WTC11 (cell line): ENCODE measurements around the gene GDAP2. TPM values are rescaled to one million over a fixed set of nuclear protein-coding genes. Genes with fewer than 3 reads are reported as not detected.

ENCODE experiments used
- ATAC-seq: fragments of 200-7000 bp; cut with Tn5 transposase; 2 replicates; pipeline ENCODE4 v1.10.0; 2021; ENCODE audit warnings: mild to moderate bottlenecking, moderate library complexity
- CTCF ChIA-PET: fragments of 300-600 bp; sonication (Branson Sonifier 250); formaldehyde crosslinking; loops from one replicate; lab custom pipeline; 2021; ENCODE audit warnings: antibody characterized with exemption; lab: Charles Lee
- POLR2A ChIA-PET: fragments of 350-600 bp; sonication (Branson Sonifier 250); formaldehyde crosslinking; loops from one replicate; lab custom pipeline; 2021; ENCODE audit warnings: antibody characterized with exemption; lab: Charles Lee
- DNase-seq: peaks from one replicate; pipeline ENCODE4 v3.0.0; 2021; ENCODE audit warnings: low spot score
- H3K27ac Mint-ChIP-seq: 2 replicates; pipeline ENCODE4 v1.8.0; 2021; ENCODE audit warnings: mixed read lengths
- H3K27me3 Mint-ChIP-seq: 2 replicates; pipeline ENCODE4 v1.8.0; 2021; ENCODE audit warnings: low read depth, mild to moderate bottlenecking, moderate library complexity, mixed read lengths
- H3K36me3 Mint-ChIP-seq: 2 replicates; pipeline ENCODE4 v1.8.0; 2021; ENCODE audit warnings: mixed read lengths
- H3K4me1 Mint-ChIP-seq: 2 replicates; pipeline ENCODE4 v1.8.0; 2022; ENCODE audit warnings: mixed read lengths
- H3K4me3 Mint-ChIP-seq: 2 replicates; pipeline ENCODE4 v1.8.0; 2021; ENCODE audit warnings: mild to moderate bottlenecking, moderate library complexity, mixed read lengths
- H3K9me3 Mint-ChIP-seq: 2 replicates; pipeline ENCODE4 v1.8.0; 2021; ENCODE audit warnings: mixed read lengths
- CDX4 ChIP-seq: fragments of 250-450 bp; sonication (Bioruptor Pico); IDR thresholded peaks from 2 replicates; pipeline ENCODE4 v1.9.0; 2021; ENCODE audit warnings: moderate library complexity, mild to moderate bottlenecking, inconsistent platforms, borderline replicate concordance
- FOXJ3 ChIP-seq: sonication (generic); formaldehyde crosslinking; IDR thresholded peaks from 2 replicates; pipeline ENCODE4 v1.9.0; 2021; ENCODE audit warnings: missing genetic modification reagents, mild to moderate bottlenecking, borderline replicate concordance
- FOXK1 ChIP-seq: sonication (generic); formaldehyde crosslinking; IDR thresholded peaks from 2 replicates; pipeline ENCODE4 v1.8.0; 2022; ENCODE audit warnings: mild to moderate bottlenecking, moderate library complexity, missing genetic modification reagents
- HMGA2 ChIP-seq: fragments of 250-450 bp; sonication (Bioruptor Pico); IDR thresholded peaks from 2 replicates; pipeline ENCODE4 v1.4.0; 2021; ENCODE audit warnings: mild to moderate bottlenecking, moderate library complexity
- IRF1 ChIP-seq: sonication (generic); formaldehyde crosslinking; IDR thresholded peaks from 2 replicates; pipeline ENCODE4 v1.8.0; 2023; ENCODE audit warnings: missing genetic modification reagents
- JAZF1 ChIP-seq: fragments of 250-450 bp; sonication (Bioruptor Pico); IDR thresholded peaks from 2 replicates; pipeline ENCODE4 v1.9.0; 2021; ENCODE audit warnings: moderate library complexity, mild to moderate bottlenecking, inconsistent platforms
- JUN ChIP-seq: sonication (generic); formaldehyde crosslinking; IDR thresholded peaks from 2 replicates; pipeline ENCODE4 v1.8.0; 2023; ENCODE audit warnings: mild to moderate bottlenecking, missing genetic modification reagents
- MXD4 ChIP-seq: fragments of 250-450 bp; sonication (Bioruptor Pico); IDR thresholded peaks from 2 replicates; pipeline ENCODE4 v1.8.0; 2021; ENCODE audit warnings: mild to moderate bottlenecking, moderate library complexity, borderline replicate concordance
- OVOL2 ChIP-seq: fragments of 250-450 bp; sonication (Bioruptor Pico); IDR thresholded peaks from 2 replicates; pipeline ENCODE4 v1.9.0; 2021; ENCODE audit warnings: mild to moderate bottlenecking, borderline replicate concordance
- PRDM15 ChIP-seq: sonication (generic); formaldehyde crosslinking; IDR thresholded peaks from 2 replicates; pipeline ENCODE4 v1.8.0; 2022; ENCODE audit warnings: missing genetic modification reagents
- PREB ChIP-seq: sonication (generic); formaldehyde crosslinking; IDR thresholded peaks from 2 replicates; pipeline ENCODE4 v1.8.1; 2022; ENCODE audit warnings: mild to moderate bottlenecking, missing genetic modification reagents, moderate library complexity, borderline replicate concordance
- SMAD4 ChIP-seq: sonication (generic); formaldehyde crosslinking; IDR thresholded peaks from 2 replicates; pipeline ENCODE4 v1.8.0; 2022; ENCODE audit warnings: mild to moderate bottlenecking, missing genetic modification reagents
- STAT6 ChIP-seq: sonication (generic); formaldehyde crosslinking; conservative IDR thresholded peaks from 2 replicates; pipeline ENCODE4 v1.8.1; 2023; ENCODE audit warnings: mild to moderate bottlenecking, low read depth, missing genetic modification reagents, moderate library complexity
- TEAD1 ChIP-seq: sonication (generic); formaldehyde crosslinking; IDR thresholded peaks from 2 replicates; pipeline ENCODE4 v1.8.0; 2022; ENCODE audit warnings: mild to moderate bottlenecking, missing genetic modification reagents
- TP53 ChIP-seq: sonication (generic); formaldehyde crosslinking; IDR thresholded peaks from 2 replicates; pipeline ENCODE4 v1.8.1; 2023; ENCODE audit warnings: mild to moderate bottlenecking, missing genetic modification reagents
- ZNF121 ChIP-seq: sonication (generic); formaldehyde crosslinking; IDR thresholded peaks from 2 replicates; pipeline ENCODE4 v1.8.0; 2023; ENCODE audit warnings: missing genetic modification reagents
- total RNA-seq: library from RNA; stranded (reverse); gene quantifications from 3 replicates; pipeline ENCODE4 v1.2.3, GENCODE V29; 2021
- TF ChIP-seq, protein P1 (sequence below): sonication (generic); formaldehyde crosslinking; IDR thresholded peaks from 2 replicates; pipeline ENCODE4 v1.8.0; 2023; ENCODE audit warnings: mild to moderate bottlenecking, missing genetic modification reagents
- TF ChIP-seq, protein P2 (sequence below): sonication (generic); formaldehyde crosslinking; IDR thresholded peaks from 2 replicates; pipeline ENCODE4 v1.8.1; 2022; ENCODE audit warnings: missing genetic modification reagents, borderline replicate concordance

The GDAP2 gene
- total RNA-seq, 1 experiment from 2014 or later: 22.4 TPM

DNA sequence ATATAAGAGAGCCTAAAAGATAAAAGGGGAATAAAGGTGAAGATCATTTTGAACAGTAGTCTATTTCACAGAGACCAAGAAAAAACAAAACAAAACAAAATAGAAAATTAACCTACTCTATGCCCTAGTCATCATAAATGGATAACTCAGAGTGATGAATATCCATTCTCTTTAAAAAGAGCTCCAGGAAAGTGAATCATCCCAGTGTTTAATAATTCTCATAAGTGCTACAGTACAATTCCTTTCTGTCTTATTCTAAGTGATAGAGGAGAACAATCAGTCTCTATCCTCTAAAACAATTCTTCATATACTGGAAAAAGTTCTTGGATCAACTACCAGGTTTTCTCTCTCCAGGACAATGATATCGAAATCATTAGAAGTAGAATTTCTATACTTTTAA, 45.8 kb downstream of the GDAP2 start:
- H3K27ac Mint-ChIP-seq: no peak overlapping the region
- DNase-seq (no peak), ATAC-seq (no peak)
- POLR2A ChIA-PET: no interaction called here
- no peaks in the 10 kb centered on the region for H3K27me3 Mint-ChIP-seq
- no peak overlapping the region for H3K4me3 Mint-ChIP-seq
- CTCF ChIA-PET: no interaction called here
- TF ChIP-seq SMAD4 (CRISPR knock-in tag): no peak
- TF ChIP-seq OVOL2 (CRISPR knock-in tag): no peak
- TF ChIP-seq PRDM15: no peak
- TF ChIP-seq PREB (CRISPR knock-in tag): no peak
- TF ChIP-seq CDX4: no peak
- no peak for TF ChIP-seq HMGA2 (CRISPR knock-in tag)
- no peak for TF ChIP-seq STAT6 (CRISPR knock-in tag)
- TF ChIP-seq, protein P1, sequence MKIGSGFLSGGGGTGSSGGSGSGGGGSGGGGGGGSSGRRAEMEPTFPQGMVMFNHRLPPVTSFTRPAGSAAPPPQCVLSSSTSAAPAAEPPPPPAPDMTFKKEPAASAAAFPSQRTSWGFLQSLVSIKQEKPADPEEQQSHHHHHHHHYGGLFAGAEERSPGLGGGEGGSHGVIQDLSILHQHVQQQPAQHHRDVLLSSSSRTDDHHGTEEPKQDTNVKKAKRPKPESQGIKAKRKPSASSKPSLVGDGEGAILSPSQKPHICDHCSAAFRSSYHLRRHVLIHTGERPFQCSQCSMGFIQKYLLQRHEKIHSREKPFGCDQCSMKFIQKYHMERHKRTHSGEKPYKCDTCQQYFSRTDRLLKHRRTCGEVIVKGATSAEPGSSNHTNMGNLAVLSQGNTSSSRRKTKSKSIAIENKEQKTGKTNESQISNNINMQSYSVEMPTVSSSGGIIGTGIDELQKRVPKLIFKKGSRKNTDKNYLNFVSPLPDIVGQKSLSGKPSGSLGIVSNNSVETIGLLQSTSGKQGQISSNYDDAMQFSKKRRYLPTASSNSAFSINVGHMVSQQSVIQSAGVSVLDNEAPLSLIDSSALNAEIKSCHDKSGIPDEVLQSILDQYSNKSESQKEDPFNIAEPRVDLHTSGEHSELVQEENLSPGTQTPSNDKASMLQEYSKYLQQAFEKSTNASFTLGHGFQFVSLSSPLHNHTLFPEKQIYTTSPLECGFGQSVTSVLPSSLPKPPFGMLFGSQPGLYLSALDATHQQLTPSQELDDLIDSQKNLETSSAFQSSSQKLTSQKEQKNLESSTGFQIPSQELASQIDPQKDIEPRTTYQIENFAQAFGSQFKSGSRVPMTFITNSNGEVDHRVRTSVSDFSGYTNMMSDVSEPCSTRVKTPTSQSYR: no peak
- TF ChIP-seq TP53 (CRISPR knock-in tag): no peak
- no peaks in the 10 kb centered on the region for H3K4me1 Mint-ChIP-seq
- no peaks in the 10 kb centered on the region for H3K9me3 Mint-ChIP-seq
- no peaks in the 10 kb centered on the region for H3K36me3 Mint-ChIP-seq

DNA sequence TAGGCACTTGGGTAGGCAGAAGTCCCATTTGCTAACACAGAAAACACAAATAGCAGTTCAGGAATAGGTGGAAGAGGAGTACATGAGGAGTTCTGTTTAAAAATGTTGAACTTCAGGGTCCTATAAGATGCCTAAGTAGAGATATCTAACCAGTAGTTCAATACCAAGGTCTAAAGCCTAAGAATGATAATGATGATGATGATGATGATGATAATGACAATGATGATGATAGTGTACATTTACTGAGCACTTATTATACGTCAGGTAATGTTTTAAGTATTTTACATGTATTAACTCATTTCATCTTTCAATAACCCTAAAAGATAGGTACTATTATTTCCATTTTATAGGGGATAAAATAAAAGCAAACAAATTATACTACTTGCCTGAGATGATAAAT, 50.1 kb downstream of the GDAP2 start:
- Mint-ChIP-seq H3K27me3 (no peaks in the 10 kb centered on the region), H3K4me3 (no peak overlapping the region), H3K9me3 (peaks cover 5% of the 10 kb centered on the region; the same call in 1 of the 2 replicates), H3K27ac (no peak overlapping the region), H3K4me1 (no peaks in the 10 kb centered on the region), H3K36me3 (peaks cover 35% of the 10 kb centered on the region)
- CTCF ChIA-PET: no interaction called here
- DNase-seq: no peak
- POLR2A ChIA-PET: no interaction called here
- no peak for TF ChIP-seq MXD4 (CRISPR knock-in tag)
- no peak for ATAC-seq

DNA sequence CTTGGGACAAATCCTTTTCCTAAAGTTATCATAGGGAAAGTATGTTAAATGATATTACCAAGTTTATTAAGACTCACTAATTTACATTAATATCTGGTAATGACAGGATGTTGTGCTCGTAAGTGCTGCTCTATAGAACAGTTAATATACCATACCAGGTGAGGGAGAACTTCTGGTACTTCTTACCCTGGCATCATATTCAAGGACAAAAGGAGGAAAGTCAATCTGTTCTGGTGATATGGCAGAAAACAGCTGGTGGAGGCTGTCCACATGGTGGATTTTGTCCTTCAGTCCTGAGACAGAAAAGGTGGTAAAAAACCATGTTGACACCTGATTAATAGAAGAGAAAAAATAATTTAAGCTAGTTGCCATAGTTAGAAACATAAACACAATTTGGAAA, 51.6 kb downstream of the GDAP2 start:
- POLR2A ChIA-PET: no interaction called here
- Mint-ChIP-seq H3K27me3 (no peaks in the 10 kb centered on the region), H3K4me1 (no peaks in the 10 kb centered on the region), H3K9me3 (peaks cover 5% of the 10 kb centered on the region; the same call in 1 of the 2 replicates), H3K27ac (no peak overlapping the region), H3K4me3 (no peak overlapping the region), H3K36me3 (peaks cover 40% of the 10 kb centered on the region)
- CTCF ChIA-PET: no interaction called here
- ATAC-seq (no peak), DNase-seq (no peak)
- TF ChIP-seq JUN (CRISPR knock-in tag) (no peak), TEAD1 (CRISPR knock-in tag) (no peak), IRF1 (no peak), FOXJ3 (no peak), FOXK1 (no peak), PREB (CRISPR knock-in tag) (no peak), JAZF1 (CRISPR knock-in tag) (no peak), ZNF121 (CRISPR knock-in tag) (no peak)
- TF ChIP-seq, protein P2, sequence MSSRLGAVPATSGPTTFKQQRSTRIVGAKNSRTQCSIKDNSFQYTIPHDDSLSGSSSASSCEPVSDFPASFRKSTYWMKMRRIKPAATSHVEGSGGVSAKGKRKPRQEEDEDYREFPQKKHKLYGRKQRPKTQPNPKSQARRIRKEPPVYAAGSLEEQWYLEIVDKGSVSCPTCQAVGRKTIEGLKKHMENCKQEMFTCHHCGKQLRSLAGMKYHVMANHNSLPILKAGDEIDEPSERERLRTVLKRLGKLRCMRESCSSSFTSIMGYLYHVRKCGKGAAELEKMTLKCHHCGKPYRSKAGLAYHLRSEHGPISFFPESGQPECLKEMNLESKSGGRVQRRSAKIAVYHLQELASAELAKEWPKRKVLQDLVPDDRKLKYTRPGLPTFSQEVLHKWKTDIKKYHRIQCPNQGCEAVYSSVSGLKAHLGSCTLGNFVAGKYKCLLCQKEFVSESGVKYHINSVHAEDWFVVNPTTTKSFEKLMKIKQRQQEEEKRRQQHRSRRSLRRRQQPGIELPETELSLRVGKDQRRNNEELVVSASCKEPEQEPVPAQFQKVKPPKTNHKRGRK: no peak
